ENCODE results near the gene MED16.
A peak's percentile ranks its signal among the peaks of the same experiment; 100 is the strongest.

Gene MED16

GRCh38 chr19:831407-832369 is 61.3 kb downstream of the MED16 start:
- H3K4me3 ChIP-seq (ENCODE audit: low read depth, low read length), result no peak overlapping the region
- TF ChIP-seq, protein P1, sequence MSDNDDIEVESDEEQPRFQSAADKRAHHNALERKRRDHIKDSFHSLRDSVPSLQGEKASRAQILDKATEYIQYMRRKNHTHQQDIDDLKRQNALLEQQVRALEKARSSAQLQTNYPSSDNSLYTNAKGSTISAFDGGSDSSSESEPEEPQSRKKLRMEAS (IDR thresholded peaks at IDR 0.05; ENCODE audit: low read depth, low read length), result no peak
- TF ChIP-seq MYC (IDR thresholded peaks at IDR 0.05; ENCODE audit: low read depth, low read length) (no peak), CTCF (IDR thresholded peaks at IDR 0.05; ENCODE audit: low read depth, low read length) (no peak), POLR2A (IDR thresholded peaks at IDR 0.05; ENCODE audit: extremely low read depth, insufficient read length) (no peak)
- DNase-seq (ENCODE audit: low read depth), result peak; percentile 30

GRCh38 chr19:829129-829758 is 63.7 kb downstream of the MED16 start:
- no peak for TF ChIP-seq POLR2A (IDR thresholded peaks at IDR 0.05; ENCODE audit: extremely low read depth, insufficient read length)
- TF ChIP-seq, protein P1 (IDR thresholded peaks at IDR 0.05; ENCODE audit: low read depth, low read length), result no peak
- TF ChIP-seq MYC (IDR thresholded peaks at IDR 0.05; ENCODE audit: low read depth, low read length), result no peak
- TF ChIP-seq CTCF (IDR thresholded peaks at IDR 0.05; ENCODE audit: low read depth, low read length), result no peak
- peak overlapping the region; percentile 69 for H3K4me3 ChIP-seq (ENCODE audit: low read depth, low read length)
- peak; percentile 48 for DNase-seq (ENCODE audit: low read depth)

DNA sequence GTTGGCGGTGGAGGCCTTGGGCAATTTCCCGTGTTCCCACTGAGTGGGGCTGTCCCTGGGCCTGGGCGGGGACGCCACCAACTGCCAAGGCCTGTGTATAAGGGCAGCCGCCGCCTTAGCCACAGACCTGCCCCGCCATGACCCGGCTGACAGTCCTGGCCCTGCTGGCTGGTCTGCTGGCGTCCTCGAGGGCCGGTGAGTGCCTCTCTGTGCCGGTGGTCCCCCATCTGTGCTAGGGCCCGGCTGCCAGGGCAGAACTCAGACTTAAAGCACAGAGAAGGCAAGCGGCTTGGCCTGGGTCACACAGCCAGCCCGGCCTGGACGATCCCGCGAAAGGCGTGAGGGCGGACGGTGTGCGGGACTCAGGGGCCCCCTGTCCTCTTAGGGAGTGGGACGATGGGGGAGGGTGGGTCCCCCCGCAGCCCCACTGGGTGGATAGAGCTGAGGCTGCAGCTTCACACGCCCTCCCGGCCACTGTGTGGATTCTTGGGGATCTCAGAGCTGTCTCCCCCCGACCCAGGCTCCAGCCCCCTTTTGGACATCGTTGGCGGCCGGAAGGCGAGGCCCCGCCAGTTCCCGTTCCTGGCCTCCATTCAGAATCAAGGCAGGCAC is 65.2 kb downstream of the MED16 start, which contains the start of gene AZU1:
AZU1 (plus strand) TSS at position 128 of the 612 bp plus-strand sequence; CDS start at position 138, 10 bp downstream.
- peak within 1 kb of the TSS; percentile 69 for H3K4me3 ChIP-seq (ENCODE audit: low read depth, low read length)
- DNase-seq (ENCODE audit: low read depth), result peak; percentile 90
- TF ChIP-seq, protein P1 (IDR thresholded peaks at IDR 0.05; ENCODE audit: low read depth, low read length), result no peak
- TF ChIP-seq MYC (IDR thresholded peaks at IDR 0.05; ENCODE audit: low read depth, low read length), result no peak
- TF ChIP-seq POLR2A (IDR thresholded peaks at IDR 0.05; ENCODE audit: extremely low read depth, insufficient read length), result peak; percentile 80
- TF ChIP-seq CTCF (IDR thresholded peaks at IDR 0.05; ENCODE audit: low read depth, low read length), result no peak

DNA sequence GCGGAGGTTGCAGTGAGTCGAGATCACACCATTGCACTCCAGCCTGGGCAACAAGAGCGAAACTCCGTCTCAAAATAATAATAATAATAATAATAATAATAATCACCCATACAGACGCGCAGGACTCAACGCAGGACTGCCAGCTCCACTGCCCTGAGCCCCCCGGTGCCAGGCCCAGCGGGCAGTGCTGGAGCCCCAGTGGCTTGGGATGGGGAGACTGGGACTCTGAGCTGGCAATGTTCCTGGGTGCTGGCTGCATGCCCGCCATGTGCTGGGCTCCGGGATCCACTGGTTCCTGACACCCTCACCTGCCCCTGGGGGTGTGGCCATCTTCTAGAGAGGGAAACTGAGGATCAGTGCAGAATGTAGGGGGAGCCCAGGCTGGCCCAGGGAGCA is 65.7 kb downstream of the MED16 start:
- TF ChIP-seq CTCF (IDR thresholded peaks at IDR 0.05; ENCODE audit: low read depth, low read length), result no peak
- no peak for TF ChIP-seq POLR2A (IDR thresholded peaks at IDR 0.05; ENCODE audit: extremely low read depth, insufficient read length)
- no peak for TF ChIP-seq MYC (IDR thresholded peaks at IDR 0.05; ENCODE audit: low read depth, low read length)
- TF ChIP-seq, protein P1 (IDR thresholded peaks at IDR 0.05; ENCODE audit: low read depth, low read length), result peak; percentile 42
- peak overlapping the region; percentile 69 for H3K4me3 ChIP-seq (ENCODE audit: low read depth, low read length)
- no peak for DNase-seq (ENCODE audit: low read depth)

- peak; percentile 59 for DNase-seq (ENCODE audit: low read depth)
- no peak overlapping the region for H3K4me3 ChIP-seq (ENCODE audit: low read depth, low read length)
- no peak for TF ChIP-seq CTCF (IDR thresholded peaks at IDR 0.05; ENCODE audit: low read depth, low read length)
- no peak for TF ChIP-seq MYC (IDR thresholded peaks at IDR 0.05; ENCODE audit: low read depth, low read length)
- TF ChIP-seq, protein P1 (IDR thresholded peaks at IDR 0.05; ENCODE audit: low read depth, low read length), result no peak
- no peak for TF ChIP-seq POLR2A (IDR thresholded peaks at IDR 0.05; ENCODE audit: extremely low read depth, insufficient read length)
Observed at GRCh38 chr19:825897-826644, 66.9 kb downstream of the MED16 start.

Measured in NB4 (cell line).